NCI-H748 treated with DMSO at 0.1 percent for 48 hours (cell line): ENCODE results near the gene HEXD.
"Not testable (repeated sequence)": the region's sequence is repeated elsewhere in the genome, so short reads cannot be mapped to it uniquely, and the experiment has no call there.

Experiments
- DNase-seq: peaks from one replicate; lab custom pipeline; 2025; lab: John Stamatoyannopoulos, UW

Gene HEXD

GRCh38 chr17:82418001-82418986, at the start of gene HEXD, which contains the start of gene OGFOD3:
HEXD (plus strand) TSS chr17:82418347; CDS start chr17:82419800, 1,453 bp downstream.
OGFOD3 (minus strand) TSS chr17:82418586; CDS start chr17:82418485, 101 bp downstream.
- peak; percentile 73 for DNase-seq

GRCh38 chr17:82369211-82369610, 48.9 kb upstream of the HEXD start:
- no peak for DNase-seq

GRCh38 chr17:82370471-82371332, 47.4 kb upstream of the HEXD start:
- no peak for DNase-seq

- no peak for DNase-seq
These were observed 46.6 kb upstream of the HEXD start, which contains the start of gene UTS2R for GRCh38 chr17:82371333-82372248. UTS2R (plus strand) TSS chr17:82371765; CDS start chr17:82374325, 2,560 bp downstream.

GRCh38 chr17:82372249-82373071, 45.7 kb upstream of the HEXD start:
- no peak for DNase-seq

- DNase-seq, result not testable (repeated sequence)
These were observed 45.1 kb upstream of the HEXD start for GRCh38 chr17:82373072-82373452.

- DNase-seq, result no peak
These were observed 44.2 kb upstream of the HEXD start for GRCh38 chr17:82373731-82374625.

- DNase-seq, result no peak
These were observed 43.4 kb upstream of the HEXD start for GRCh38 chr17:82374626-82375331.

- no peak for DNase-seq
These were observed 42.6 kb upstream of the HEXD start for GRCh38 chr17:82375359-82376041.

- no peak for DNase-seq
These were observed 42.0 kb upstream of the HEXD start for GRCh38 chr17:82376042-82376730.

GRCh38 chr17:82377294-82377693, 40.9 kb upstream of the HEXD start:
- DNase-seq, result not testable (repeated sequence)

- no peak for DNase-seq
These were observed 40.0 kb upstream of the HEXD start for GRCh38 chr17:82377924-82378740.

- DNase-seq, result no peak
These were observed 39.5 kb upstream of the HEXD start for GRCh38 chr17:82378741-82379021.

GRCh38 chr17:82380860-82381702, 37.1 kb upstream of the HEXD start:
- no peak for DNase-seq

GRCh38 chr17:82381703-82382009, 36.5 kb upstream of the HEXD start:
- DNase-seq, result not testable (repeated sequence)
